HEK293 (cell line): ENCODE data around the gene NOXO1.

Experiments
- CTCF ChIP-seq: fragments of 450-650 bp; formaldehyde crosslinking; IDR thresholded peaks from 2 replicates; pipeline ENCODE4 v1.5.1; 2016; ENCODE audit warnings: missing biosample characterization, missing genetic modification characterization
- KLF10 ChIP-seq: fragments of 450-650 bp; IDR thresholded peaks from 2 replicates; pipeline ENCODE4 v1.5.1; 2018; ENCODE audit warnings: missing biosample characterization, mild to moderate bottlenecking, missing genetic modification characterization
- SALL2 ChIP-seq: fragments of 450-650 bp; formaldehyde crosslinking; IDR thresholded peaks from 2 replicates; pipeline ENCODE4 v1.5.0; 2017; ENCODE audit warnings: missing biosample characterization, mild to moderate bottlenecking, missing genetic modification characterization, borderline replicate concordance
- SP2 ChIP-seq: fragments of 450-650 bp; formaldehyde crosslinking; IDR thresholded peaks from 2 replicates; pipeline ENCODE4 v1.5.1; 2016; ENCODE audit warnings: missing biosample characterization, missing genetic modification characterization
- SP3 ChIP-seq: fragments of 450-650 bp; formaldehyde crosslinking; IDR thresholded peaks from 2 replicates; pipeline ENCODE4 v1.5.1; 2016; ENCODE audit warnings: missing biosample characterization, missing genetic modification characterization
- ZBTB7A ChIP-seq: fragments of 450-650 bp; formaldehyde crosslinking; IDR thresholded peaks from 2 replicates; pipeline ENCODE4 v1.5.1; 2016; ENCODE audit warnings: low read depth, missing biosample characterization, missing genetic modification characterization

GRCh38 chr16:1979271-1980029 is 1.8 kb downstream of the NOXO1 start:
- TF ChIP-seq SP2 (tag by site-specific recombination) (no peak), KLF10 (tag by site-specific recombination) (no peak), ZBTB7A (tag by site-specific recombination) (no peak), CTCF (tag by site-specific recombination) (no peak), SALL2 (no peak), SP3 (tag by site-specific recombination) (no peak)
